ENCODE results near the gene SGCD. TPM values are rescaled to one million over a fixed set of nuclear protein-coding genes. Genes with fewer than 3 reads are reported as not detected.

The SGCD gene
- total RNA-seq, 2 donors from 2014 or later = 1.0 to 2.2 TPM

DNA sequence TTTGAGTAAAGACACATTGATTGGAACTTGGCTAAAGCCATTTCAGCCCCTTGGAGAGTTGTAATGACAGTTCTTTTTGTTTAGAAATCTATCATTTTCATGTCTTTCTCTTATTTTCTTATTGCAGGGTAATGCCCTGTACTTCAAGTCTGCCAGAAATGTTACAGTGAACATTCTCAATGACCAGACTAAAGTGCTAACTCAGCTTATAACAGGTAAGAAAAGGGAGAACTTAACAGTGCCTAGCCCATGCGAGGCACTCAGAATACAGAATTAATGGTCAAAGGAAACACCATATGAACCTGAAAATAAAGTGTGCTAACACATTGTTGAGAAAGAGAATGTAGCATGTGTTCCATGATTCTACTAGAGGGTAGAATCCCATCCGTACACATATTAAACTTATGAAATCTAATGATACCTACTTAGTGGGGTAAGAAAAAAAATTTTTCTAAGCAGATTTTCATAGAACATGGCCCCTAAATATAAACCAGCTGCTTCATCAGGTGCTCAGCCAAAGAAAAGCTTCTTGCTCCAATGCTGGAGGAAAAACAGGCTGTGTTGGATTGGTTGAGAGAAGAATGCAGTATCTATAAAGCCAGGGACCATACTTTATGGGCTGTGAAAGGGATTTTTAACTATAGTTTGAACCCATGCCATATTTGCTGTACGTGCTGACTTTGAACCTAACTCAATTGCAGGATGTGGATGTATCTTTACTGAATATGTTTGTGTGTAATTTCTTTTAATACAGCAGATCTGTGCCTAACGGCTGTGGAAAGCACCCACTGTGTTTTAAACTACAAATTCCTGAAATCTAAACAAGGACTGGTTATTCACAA is 262.4 kb downstream of the SGCD start:
- H3K36me3 ChIP-seq = no peaks in the 10 kb centered on the region
- no peaks in the 10 kb centered on the region for H3K4me1 ChIP-seq
- no peak overlapping the region for H3K4me3 ChIP-seq
- intact Hi-C loops (cut with DNase I) = no loop called here
- DNase-seq = no peak
- TF ChIP-seq, protein P1, sequence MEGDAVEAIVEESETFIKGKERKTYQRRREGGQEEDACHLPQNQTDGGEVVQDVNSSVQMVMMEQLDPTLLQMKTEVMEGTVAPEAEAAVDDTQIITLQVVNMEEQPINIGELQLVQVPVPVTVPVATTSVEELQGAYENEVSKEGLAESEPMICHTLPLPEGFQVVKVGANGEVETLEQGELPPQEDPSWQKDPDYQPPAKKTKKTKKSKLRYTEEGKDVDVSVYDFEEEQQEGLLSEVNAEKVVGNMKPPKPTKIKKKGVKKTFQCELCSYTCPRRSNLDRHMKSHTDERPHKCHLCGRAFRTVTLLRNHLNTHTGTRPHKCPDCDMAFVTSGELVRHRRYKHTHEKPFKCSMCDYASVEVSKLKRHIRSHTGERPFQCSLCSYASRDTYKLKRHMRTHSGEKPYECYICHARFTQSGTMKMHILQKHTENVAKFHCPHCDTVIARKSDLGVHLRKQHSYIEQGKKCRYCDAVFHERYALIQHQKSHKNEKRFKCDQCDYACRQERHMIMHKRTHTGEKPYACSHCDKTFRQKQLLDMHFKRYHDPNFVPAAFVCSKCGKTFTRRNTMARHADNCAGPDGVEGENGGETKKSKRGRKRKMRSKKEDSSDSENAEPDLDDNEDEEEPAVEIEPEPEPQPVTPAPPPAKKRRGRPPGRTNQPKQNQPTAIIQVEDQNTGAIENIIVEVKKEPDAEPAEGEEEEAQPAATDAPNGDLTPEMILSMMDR (IDR thresholded peaks at IDR 0.05) = no peak
- H3K9ac ChIP-seq (ENCODE audit: low read depth in 2 of 2, low read length in 2 of 2) = no peak overlapping the region
- no peaks in the 10 kb centered on the region for H3K9me3 ChIP-seq
- H3K27ac ChIP-seq = no peak overlapping the region
- no peaks in the 10 kb centered on the region for H3K27me3 ChIP-seq

DNA sequence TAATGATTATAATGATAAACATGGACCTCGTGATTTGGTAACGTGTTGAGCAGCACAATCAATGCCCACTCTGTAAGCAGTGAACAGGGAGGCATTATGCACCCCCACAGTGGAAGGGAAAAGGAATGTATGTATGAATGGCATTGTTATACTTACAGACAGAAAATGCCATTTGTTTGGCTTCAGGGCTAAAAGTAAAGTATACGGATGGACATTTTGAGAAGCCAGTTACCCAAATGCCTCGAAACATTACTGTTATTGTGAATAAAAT is 262.9 kb downstream of the SGCD start:
- H3K27ac ChIP-seq = no peak overlapping the region
- no peaks in the 10 kb centered on the region for H3K27me3 ChIP-seq
- no peaks in the 10 kb centered on the region for H3K9me3 ChIP-seq
- H3K9ac ChIP-seq (ENCODE audit: low read depth in 2 of 2, low read length in 2 of 2) = no peak overlapping the region
- H3K36me3 ChIP-seq = no peaks in the 10 kb centered on the region
- TF ChIP-seq, protein P1 (IDR thresholded peaks at IDR 0.05) = no peak
- no peak overlapping the region for H3K4me3 ChIP-seq
- intact Hi-C loops (cut with DNase I) = no loop called here
- DNase-seq = no peak
- no peaks in the 10 kb centered on the region for H3K4me1 ChIP-seq

DNA sequence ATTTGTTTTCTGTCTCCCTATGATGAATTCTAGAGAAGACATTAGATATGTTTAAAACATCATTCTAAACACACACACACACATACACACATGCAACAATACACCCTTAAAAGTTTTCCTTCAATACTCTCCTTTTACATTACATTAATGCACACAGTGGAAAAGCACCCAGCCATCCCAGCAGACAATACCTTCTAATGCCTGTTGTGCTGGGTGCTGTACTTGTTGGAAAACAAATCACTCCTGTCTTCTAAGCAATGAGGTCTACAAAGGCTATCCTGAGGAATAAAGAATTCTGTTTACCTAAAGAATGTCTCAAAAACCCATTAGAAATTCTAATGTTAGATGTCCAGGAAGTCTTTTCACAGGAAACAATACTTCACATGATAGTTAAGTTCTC is 264.0 kb downstream of the SGCD start:
- Histone ChIP-seq H3K4me1 (no peaks in the 10 kb centered on the region), H3K27ac (no peak overlapping the region), H3K27me3 (no peaks in the 10 kb centered on the region), H3K4me3 (no peak overlapping the region), H3K9me3 (no peaks in the 10 kb centered on the region), H3K9ac (ENCODE audit: low read depth in 2 of 2, low read length in 2 of 2) (no peak overlapping the region), H3K36me3 (no peaks in the 10 kb centered on the region)
- no peak for DNase-seq
- intact Hi-C loops (cut with DNase I) = no loop called here
- TF ChIP-seq, protein P1 (IDR thresholded peaks at IDR 0.05) = no peak

DNA sequence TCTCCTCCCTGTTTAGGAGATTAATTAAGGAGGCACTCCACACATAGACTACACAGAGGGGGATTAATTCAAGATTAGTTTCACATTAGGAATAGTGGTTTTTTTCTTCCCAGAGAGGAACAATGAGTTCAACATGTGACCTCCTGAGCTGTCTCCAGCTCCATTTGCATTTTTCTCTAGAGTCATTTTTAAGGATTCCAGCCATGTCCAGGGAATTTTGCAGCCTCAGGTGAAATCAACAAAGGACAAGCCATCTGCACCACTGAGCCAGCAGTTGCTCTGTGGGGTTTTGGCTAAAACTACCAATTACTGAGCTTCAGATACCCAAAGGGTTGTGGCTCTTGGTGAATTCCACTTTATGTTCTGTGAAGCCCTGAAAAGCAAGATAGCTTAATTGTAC is 264.7 kb downstream of the SGCD start:
- Histone ChIP-seq H3K9ac (ENCODE audit: low read depth in 2 of 2, low read length in 2 of 2) (no peak overlapping the region), H3K27me3 (no peaks in the 10 kb centered on the region), H3K9me3 (no peaks in the 10 kb centered on the region), H3K27ac (no peak overlapping the region), H3K4me3 (no peak overlapping the region), H3K36me3 (no peaks in the 10 kb centered on the region), H3K4me1 (no peaks in the 10 kb centered on the region)
- TF ChIP-seq, protein P1 (IDR thresholded peaks at IDR 0.05) = no peak
- intact Hi-C loops (cut with DNase I) = no loop called here
- no peak for DNase-seq

DNA sequence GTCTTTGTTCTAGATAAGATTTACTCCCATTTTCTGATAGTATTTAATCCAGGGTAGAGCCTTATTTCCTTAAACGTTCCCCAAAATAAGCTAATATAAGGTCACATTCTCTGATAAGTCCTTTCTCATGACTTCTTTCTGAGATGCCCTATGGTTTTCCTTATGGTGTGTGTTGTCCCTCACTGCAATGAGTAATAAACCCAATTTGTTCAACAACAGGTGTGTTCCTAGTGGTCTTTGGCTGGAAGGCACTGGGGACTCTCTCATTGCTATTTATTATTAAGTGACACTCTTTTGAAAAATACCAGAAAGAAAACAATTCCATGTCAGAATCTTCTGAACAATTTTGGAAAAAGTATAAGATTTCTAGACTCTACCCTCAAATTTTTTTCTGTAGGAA is 266.6 kb downstream of the SGCD start:
- TF ChIP-seq, protein P1 (IDR thresholded peaks at IDR 0.05) = no peak
- H3K27me3 ChIP-seq = no peaks in the 10 kb centered on the region
- no peaks in the 10 kb centered on the region for H3K36me3 ChIP-seq
- no peak overlapping the region for H3K27ac ChIP-seq
- no peak overlapping the region for H3K4me3 ChIP-seq
- H3K4me1 ChIP-seq = no peaks in the 10 kb centered on the region
- H3K9me3 ChIP-seq = no peaks in the 10 kb centered on the region
- intact Hi-C loops (cut with DNase I) = no loop called here
- DNase-seq = no peak
- H3K9ac ChIP-seq (ENCODE audit: low read depth in 2 of 2, low read length in 2 of 2) = no peak overlapping the region

Measured in colonic mucosa (tissue), 4 donors.